Mesenchymal stem cell (in vitro differentiated cells and primary cell): ENCODE measurements around the gene EID3.
"Not testable (repeated sequence)": the region's sequence is repeated elsewhere in the genome, so short reads cannot be mapped to it uniquely, and the experiment has no call there.

ENCODE experiments used
- DNase-seq: peaks from one replicate; pipeline ENCODE4 v3.0.0-alpha.2; 2013
- H2AFZ ChIP-seq: one replicate; pipeline ENCODE4 v1.6.1; 2013; ENCODE audit warnings: low read depth, mild to moderate bottlenecking, control low read depth, inconsistent platforms, low read length, moderate library complexity
- H2AK5ac ChIP-seq: 2 replicates; pipeline ENCODE4 v1.6.1; 2013; ENCODE audit warnings: low read length, moderate library complexity, mild to moderate bottlenecking, inconsistent platforms; ENCODE audit not compliant: severe bottlenecking
- H2BK120ac ChIP-seq: one replicate; pipeline ENCODE4 v1.6.1; 2013; ENCODE audit warnings: low read depth, mild to moderate bottlenecking, inconsistent platforms, low read length, moderate library complexity
- H2BK12ac ChIP-seq, 2 experiments: one replicate each; pipeline ENCODE4 v1.6.1; 2013; ENCODE audit warnings: inconsistent platforms in 2 of 2, low read length in 2 of 2, mild to moderate bottlenecking in 2 of 2, moderate library complexity in 2 of 2, control low read depth in 1 of 2
- H2BK15ac ChIP-seq: one replicate; pipeline ENCODE4 v1.6.1; 2013; ENCODE audit warnings: mild to moderate bottlenecking, low read depth, inconsistent platforms; ENCODE audit not compliant: poor library complexity, severe bottlenecking
- H2BK5ac ChIP-seq: 2 replicates; pipeline ENCODE4 v1.6.1; 2013; ENCODE audit warnings: low read depth, mild to moderate bottlenecking, low read length, control low read depth, inconsistent platforms; ENCODE audit not compliant: poor library complexity, severe bottlenecking
- H3K14ac ChIP-seq, 2 experiments: one replicate each; pipeline ENCODE4 v1.6.1; 2013; ENCODE audit warnings: inconsistent platforms in 2 of 2, low read length in 2 of 2, control low read depth in 1 of 2, mild to moderate bottlenecking in 1 of 2, moderate library complexity in 1 of 2
- H3K18ac ChIP-seq, 2 experiments: one replicate each; pipeline ENCODE4 v1.6.1; 2013; ENCODE audit warnings: inconsistent platforms in 2 of 2, low read length in 2 of 2, control low read depth in 1 of 2, low read depth in 1 of 2, mild to moderate bottlenecking in 1 of 2
- H3K23ac ChIP-seq, 2 experiments: one replicate each; pipeline ENCODE4 v1.6.1; 2013; ENCODE audit warnings: inconsistent platforms in 2 of 2, low read length in 2 of 2, mild to moderate bottlenecking in 2 of 2, moderate library complexity in 2 of 2, control low read depth in 1 of 2
- H3K27ac ChIP-seq: 2 replicates; pipeline ENCODE4 v1.5.1; 2013; ENCODE audit warnings: mild to moderate bottlenecking, moderate library complexity, low read length, control low read depth, inconsistent platforms; ENCODE audit not compliant: poor library complexity, severe bottlenecking
- H3K27me3 ChIP-seq, 2 experiments: 2 replicates each; pipeline versions ENCODE4 v1.6.1 to v1.7.0; 2013; ENCODE audit warnings: low read length in 2 of 2, mild to moderate bottlenecking in 2 of 2, moderate library complexity in 2 of 2, control low read depth in 1 of 2, inconsistent platforms in 1 of 2; ENCODE audit not compliant: control insufficient read depth in 1 of 2, insufficient read depth in 1 of 2
- H3K36me3 ChIP-seq, 2 experiments: 2 replicates each; pipeline versions ENCODE4 v1.6.1 to v1.7.0; 2013; ENCODE audit warnings: low read length in 2 of 2, control low read depth in 1 of 2, inconsistent platforms in 1 of 2, low read depth in 1 of 2, mild to moderate bottlenecking in 1 of 2; ENCODE audit not compliant: insufficient read depth in 2 of 2, control insufficient read depth in 1 of 2
- H3K4ac ChIP-seq, 2 experiments: one replicate each; pipeline ENCODE4 v1.6.1; 2013; ENCODE audit warnings: inconsistent platforms in 2 of 2, low read length in 2 of 2, mild to moderate bottlenecking in 2 of 2, moderate library complexity in 2 of 2, control low read depth in 1 of 2, low read depth in 1 of 2
- H3K4me1 ChIP-seq: 2 replicates; pipeline ENCODE4 v1.6.1; 2013; ENCODE audit warnings: low read depth, low read length, control low read depth; ENCODE audit not compliant: control insufficient read depth, insufficient read depth
- H3K4me2 ChIP-seq: 2 replicates; pipeline ENCODE4 v1.6.1; 2013; ENCODE audit warnings: low read length, mild to moderate bottlenecking, inconsistent platforms; ENCODE audit not compliant: poor library complexity, severe bottlenecking
- H3K4me3 ChIP-seq, 2 experiments: 2 replicates each; pipeline versions ENCODE4 v1.5.1 to v1.7.0; 2013; ENCODE audit warnings: low read length in 2 of 2, mild to moderate bottlenecking in 2 of 2, control low read depth in 1 of 2, low read depth in 1 of 2; ENCODE audit not compliant: insufficient read depth in 1 of 2
- H3K79me1 ChIP-seq: replicated peaks from 2 replicates; pipeline ENCODE4 v1.6.1; 2013; ENCODE audit warnings: mild to moderate bottlenecking, control low read depth, low read length, inconsistent platforms; ENCODE audit not compliant: poor library complexity, severe bottlenecking
- H3K9ac ChIP-seq: 2 replicates; pipeline ENCODE4 v1.7.0; 2013; ENCODE audit warnings: mild to moderate bottlenecking, low read length, moderate library complexity
- H3K9me3 ChIP-seq: 2 replicates; pipeline ENCODE4 v1.7.0; 2013; ENCODE audit warnings: mild to moderate bottlenecking, low read length; ENCODE audit not compliant: control insufficient read depth
- H4K8ac ChIP-seq: one replicate; pipeline ENCODE4 v1.6.1; 2013; ENCODE audit warnings: inconsistent platforms, mild to moderate bottlenecking, low read length, moderate library complexity
- H4K91ac ChIP-seq: one replicate; pipeline ENCODE4 v1.6.1; 2013; ENCODE audit warnings: mild to moderate bottlenecking, low read length, inconsistent platforms
- WGBS: methylation state at CpG from one replicate; pipeline ENCODE4 v1.1.7; 2013; ENCODE audit warnings: mixed read lengths; 5-methylcytosine and 5-hydroxymethylcytosine counted together

Gene EID3

GRCh38 chr12:104263580-104264358 lies 39.8 kb upstream of the EID3 start:
- peak overlapping the region in 1 of 2 experiments; percentile 35 for H3K4ac ChIP-seq
- no peak for DNase-seq
- peak overlapping the region; percentile 77 for H3K9ac ChIP-seq
- H2BK120ac ChIP-seq = no peak overlapping the region
- no peaks in the 10 kb centered on the region for H3K36me3 ChIP-seq
- H2AK5ac ChIP-seq = no peak overlapping the region
- H2BK12ac ChIP-seq = no peak overlapping the region
- H3K23ac ChIP-seq = no peak overlapping the region
- no peak overlapping the region for H3K4me3 ChIP-seq
- no peak overlapping the region for H2AFZ ChIP-seq
- H2BK15ac ChIP-seq = no peak overlapping the region
- no peak overlapping the region for H2BK5ac ChIP-seq
- H3K18ac ChIP-seq = no peak overlapping the region
- no peaks in the 10 kb centered on the region for H3K27me3 ChIP-seq
- H4K8ac ChIP-seq = peak overlapping the region; percentile 12
- H3K9me3 ChIP-seq = no peaks in the 10 kb centered on the region
- no peak overlapping the region for H3K4me2 ChIP-seq
- no peak overlapping the region for H3K14ac ChIP-seq
- H3K4me1 ChIP-seq = no peaks in the 10 kb centered on the region
- H3K79me1 ChIP-seq = no peaks in the 10 kb centered on the region
- no peak overlapping the region for H3K27ac ChIP-seq
- WGBS = 75% methylated on average over 1 of the region's 1 CpG
- no peak overlapping the region for H4K91ac ChIP-seq

GRCh38 chr12:104265436-104265835 lies 38.1 kb upstream of the EID3 start:
- not testable (repeated sequence) for H3K4me1 ChIP-seq, H2AFZ ChIP-seq, H3K18ac ChIP-seq

GRCh38 chr12:104272938-104273337 lies 30.6 kb upstream of the EID3 start:
- Histone ChIP-seq H3K4me2 (no peak overlapping the region), H3K27me3 (no peaks in the 10 kb centered on the region), H3K23ac (no peak overlapping the region), H3K4ac (no peak overlapping the region), H2BK12ac (no peak overlapping the region), H3K36me3 (no peaks in the 10 kb centered on the region), H3K4me1 (peaks cover 2% of the 10 kb centered on the region), H2BK120ac (no peak overlapping the region), H2BK15ac (no peak overlapping the region), H3K9me3 (no peaks in the 10 kb centered on the region), H3K4me3 (no peak overlapping the region), H3K27ac (no peak overlapping the region), H2AFZ (no peak overlapping the region), H2AK5ac (no peak overlapping the region), H4K8ac (no peak overlapping the region), H3K14ac (no peak overlapping the region), H4K91ac (no peak overlapping the region), H2BK5ac (no peak overlapping the region), H3K79me1 (no peaks in the 10 kb centered on the region), H3K18ac (peak overlapping the region in 1 of 2 experiments; percentile 12), H3K9ac (no peak overlapping the region)
- 94% methylated on average over 11 of the region's 11 CpGs for whole genome bisulfite sequencing
- DNase-seq = no peak

More at GRCh38 chr12:104265436-104265835, 38.1 kb upstream of the EID3 start:
- H3K23ac ChIP-seq, H3K4me2 ChIP-seq, H2BK12ac ChIP-seq, H3K27me3 ChIP-seq, DNase-seq, H4K8ac ChIP-seq, H3K36me3 ChIP-seq, H2BK5ac ChIP-seq, H3K9ac ChIP-seq, H2BK120ac ChIP-seq, H3K4ac ChIP-seq, H3K4me3 ChIP-seq, H3K9me3 ChIP-seq, H2AK5ac ChIP-seq, H4K91ac ChIP-seq, H3K27ac ChIP-seq, H3K79me1 ChIP-seq, H3K14ac ChIP-seq, H2BK15ac ChIP-seq: not testable (repeated sequence)
- 100% methylated on average over 8 of the region's 24 CpGs for WGBS

GRCh38 chr12:104273503-104273902 lies 30.0 kb upstream of the EID3 start:
- DNase-seq = no peak
- Histone ChIP-seq H3K4me1 (peaks cover 2% of the 10 kb centered on the region), H2BK15ac (no peak overlapping the region), H3K9me3 (no peaks in the 10 kb centered on the region), H4K91ac (no peak overlapping the region), H2BK5ac (no peak overlapping the region), H3K27ac (no peak overlapping the region), H3K79me1 (no peaks in the 10 kb centered on the region), H2AK5ac (no peak overlapping the region), H3K4ac (no peak overlapping the region), H3K4me3 (no peak overlapping the region), H2BK12ac (no peak overlapping the region), H3K23ac (no peak overlapping the region), H4K8ac (no peak overlapping the region), H3K36me3 (no peaks in the 10 kb centered on the region), H3K27me3 (no peaks in the 10 kb centered on the region), H3K14ac (no peak overlapping the region), H3K9ac (no peak overlapping the region), H3K4me2 (no peak overlapping the region), H2BK120ac (no peak overlapping the region), H2AFZ (no peak overlapping the region), H3K18ac (no peak overlapping the region)
- 95% methylated on average over 8 of the region's 11 CpGs for WGBS
